CD14-positive monocyte (primary cell): ENCODE results near the gene PPP2R3B. TPM values are rescaled to one million over a fixed set of nuclear protein-coding genes. Genes with fewer than 3 reads are reported as not detected.

Experiments used
- DNase-seq, 3 donors: peaks; one replicate each; pipeline ENCODE4 v3.0.0-alpha.2; 2011 to 2022
- H2AFZ ChIP-seq: 2 replicates; pipeline ENCODE4 v1.6.0; 2012; ENCODE audit warnings: mild to moderate bottlenecking, low read depth, low read length, inconsistent platforms; ENCODE audit not compliant: insufficient read depth, poor library complexity, severe bottlenecking
- H3K27ac ChIP-seq, 2 donors: 1 replicate in 1 of 2; 2 replicates in 1 of 2; pipeline ENCODE4 v1.5.1; 2012 to 2013; ENCODE audit warnings: low read length in 2 of 2, control low read depth in 1 of 2, inconsistent platforms in 1 of 2, low read depth in 1 of 2, mild to moderate bottlenecking in 1 of 2
- H3K27me3 ChIP-seq, 2 donors: one replicate each; pipeline versions ENCODE4 v1.6.0 to v1.6.1; 2011 to 2013; ENCODE audit warnings: low read length in 2 of 2; ENCODE audit not compliant: control insufficient read depth in 2 of 2, insufficient read depth in 2 of 2
- H3K36me3 ChIP-seq, 2 donors: replicated peaks in 1 of 2; 1 replicate in 1 of 2; 2 replicates in 1 of 2; pipeline versions ENCODE4 v1.5.1 to v1.6.1; 2012 to 2013; ENCODE audit warnings: low read length in 2 of 2, control low read depth in 1 of 2, inconsistent platforms in 1 of 2, mild to moderate bottlenecking in 1 of 2; ENCODE audit not compliant: insufficient read depth in 2 of 2, control insufficient read depth in 1 of 2
- H3K4me1 ChIP-seq, 2 donors: 1 replicate in 1 of 2; 2 replicates in 1 of 2; pipeline versions ENCODE4 v1.5.1 to v1.6.1; 2012 to 2013; ENCODE audit warnings: low read length in 2 of 2, control low read depth in 1 of 2, inconsistent platforms in 1 of 2, mild to moderate bottlenecking in 1 of 2, moderate library complexity in 1 of 2; ENCODE audit not compliant: insufficient read depth in 2 of 2, control insufficient read depth in 1 of 2
- H3K4me2 ChIP-seq: replicated peaks from 2 replicates; pipeline ENCODE3; 2012; ENCODE audit warnings: low read length, moderate library complexity, mild to moderate bottlenecking; ENCODE audit not compliant: poor library complexity, severe bottlenecking; ENCODE audit errors: extremely low read depth
- H3K4me3 ChIP-seq, 3 experiments: fragments of 200-600 bp in 1 of 3; sonication (generic) in 1 of 3; replicated peaks in 1 of 3; 1 replicate in 2 of 3; 2 replicates in 1 of 3; pipeline ENCODE4 v1.5.1; 2011 to 2013; ENCODE audit warnings: low read length in 3 of 3, mild to moderate bottlenecking in 3 of 3, control low read depth in 2 of 3, low read depth in 2 of 3, inconsistent platforms in 1 of 3, moderate library complexity in 1 of 3
- H3K79me2 ChIP-seq: 2 replicates; pipeline ENCODE4 v1.6.0; 2012; ENCODE audit warnings: mild to moderate bottlenecking, control low read depth, inconsistent platforms, low read length, moderate library complexity; ENCODE audit not compliant: insufficient read depth
- H3K9ac ChIP-seq: 2 replicates; pipeline ENCODE4 v1.6.0; 2017; ENCODE audit warnings: low read length, mild to moderate bottlenecking; ENCODE audit not compliant: insufficient read depth, poor library complexity, severe bottlenecking
- H3K9me3 ChIP-seq, 2 donors: replicated peaks in 1 of 2; 1 replicate in 1 of 2; 2 replicates in 1 of 2; pipeline versions ENCODE4 v1.5.1 to v1.6.1; 2012 to 2013; ENCODE audit warnings: low read length in 2 of 2, control low read depth in 1 of 2; ENCODE audit not compliant: control insufficient read depth in 1 of 2, insufficient read depth in 1 of 2
- H4K20me1 ChIP-seq: 2 replicates; pipeline ENCODE4 v1.6.0; 2012; ENCODE audit warnings: mild to moderate bottlenecking, low read length, control low read depth, moderate library complexity; ENCODE audit not compliant: insufficient read depth
- H3K27ac Mint-ChIP-seq, 7 donors: one replicate each; pipeline ENCODE4 v1.8.0; 2020; ENCODE audit warnings: mild to moderate bottlenecking in 7 of 7, mixed read lengths in 7 of 7, moderate library complexity in 6 of 7, inconsistent platforms in 2 of 7
- H3K27me3 Mint-ChIP-seq, 3 donors: one replicate each; pipeline ENCODE4 v1.8.0; 2021 to 2022; ENCODE audit warnings: low read depth in 3 of 3, mild to moderate bottlenecking in 3 of 3, mixed read lengths in 3 of 3, moderate library complexity in 3 of 3, inconsistent platforms in 1 of 3
- H3K36me3 Mint-ChIP-seq, 2 donors: one replicate each; pipeline ENCODE4 v1.8.0; 2020; ENCODE audit warnings: mixed read lengths in 2 of 2, inconsistent platforms in 1 of 2, mild to moderate bottlenecking in 1 of 2
- H3K4me1 Mint-ChIP-seq: one replicate; pipeline ENCODE4 v1.8.0; 2020; ENCODE audit warnings: mild to moderate bottlenecking, mixed read lengths
- H3K4me3 Mint-ChIP-seq, 2 donors: one replicate each; pipeline ENCODE4 v1.8.0; 2020; ENCODE audit warnings: mild to moderate bottlenecking in 2 of 2, mixed read lengths in 2 of 2, moderate library complexity in 1 of 2
- H3K9me3 Mint-ChIP-seq, 7 donors: one replicate each; pipeline ENCODE4 v1.8.0; 2020 to 2022; ENCODE audit warnings: mixed read lengths in 7 of 7, mild to moderate bottlenecking in 6 of 7, moderate library complexity in 6 of 7, inconsistent platforms in 2 of 7
- WGBS: methylation state at CpG from one replicate; pipeline ENCODE4 v1.1.5; 2013; ENCODE audit warnings: missing lambda C conversion rate; ENCODE audit not compliant: insufficient coverage; 5-methylcytosine and 5-hydroxymethylcytosine counted together
- intact Hi-C, 2 donors: fragments of 100-400 bp; cut with micrococcal nuclease; formaldehyde crosslinking; loops; one replicate each; pipeline versions ENCODE4 v1.15.0 to v1.15.1; 2023
- polyA plus RNA-seq, 3 donors: library from polyadenylated mRNA; depleted of rRNA in 1 of 3; unstranded in 2 of 3; stranded (reverse) in 1 of 3; fragments of 300-500 nt in 2 of 3; fragments of >200 nt in 1 of 3; fragmentation: Illumina TruSeq in 2 of 3; gene quantifications; 1 replicate in 2 of 3; 2 replicates in 1 of 3; pipeline ENCODE4 v1.2.3, GENCODE V29; 2012 to 2021
- TF ChIP-seq, protein P1 (sequence below): fragments of 200-600 bp; IDR thresholded peaks from one replicate; pipeline ENCODE4 v1.8.0; 2022; ENCODE audit warnings: antibody characterized with exemption, mild to moderate bottlenecking

PPP2R3B gene
- polyA plus RNA-seq, 3 donors, result 2.1 to 9.0 (median 2.3) TPM

DNA sequence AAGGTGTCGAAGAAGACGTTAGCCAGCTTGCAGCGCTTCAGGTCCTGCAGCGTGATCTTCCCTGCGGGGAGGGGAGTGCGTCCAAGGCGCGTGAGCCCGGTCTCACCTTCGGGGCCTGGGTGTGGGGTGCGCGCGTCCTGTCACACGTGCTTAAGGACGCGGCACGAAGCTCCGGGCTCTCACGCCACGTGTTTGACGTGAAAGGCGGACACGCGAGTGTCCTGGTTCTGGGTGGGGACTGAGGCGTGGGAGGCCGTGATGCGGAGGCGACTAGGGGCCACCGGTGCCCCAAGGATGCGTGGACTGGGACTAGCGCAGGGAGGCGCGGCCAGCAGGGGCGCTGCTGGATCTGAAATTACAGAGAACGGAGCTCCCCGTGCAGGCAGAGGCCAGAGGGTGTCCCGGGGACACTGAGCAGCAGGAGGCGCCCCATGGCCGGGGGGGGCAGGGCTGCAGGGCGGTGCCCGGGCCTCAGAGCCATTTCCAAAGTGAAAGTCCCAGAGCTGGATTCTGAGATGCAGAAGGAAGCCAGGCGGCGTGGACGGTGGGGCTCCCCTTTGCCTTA lies 47.8 kb downstream of the PPP2R3B start:
- no peaks in the 10 kb centered on the region for H3K4me1 Mint-ChIP-seq
- Histone ChIP-seq H3K9me3 (peaks cover 33 to 72% of the 10 kb centered on the region in 2 donors), H3K4me3 (no peak overlapping the region), H3K4me1 (no peaks in the 10 kb centered on the region), H3K27ac (no peak overlapping the region), H3K79me2 (no peaks in the 10 kb centered on the region), H2AFZ (no peak overlapping the region), H3K36me3 (peaks cover 6 to 26% of the 10 kb centered on the region in 2 donors), H3K9ac (no peak overlapping the region), H4K20me1 (no peaks in the 10 kb centered on the region), H3K27me3 (no peaks in the 10 kb centered on the region), H3K4me2 (no peak overlapping the region)
- DNase-seq, result no peak
- 97% methylated on average over 39 of the region's 44 CpGs for WGBS
- H3K36me3 Mint-ChIP-seq, result peaks cover 34 to 56% of the 10 kb centered on the region in 2 donors
- peaks cover 0 to 6% (median 0%) of the 10 kb centered on the region in 3 donors for H3K27me3 Mint-ChIP-seq
- intact Hi-C loops, result no loop called here
- H3K9me3 Mint-ChIP-seq, result peaks cover 29 to 64% (median 44%) of the 10 kb centered on the region in 7 donors
- H3K4me3 Mint-ChIP-seq, result no peak overlapping the region
- H3K27ac Mint-ChIP-seq, result no peak overlapping the region
- TF ChIP-seq, protein P1, sequence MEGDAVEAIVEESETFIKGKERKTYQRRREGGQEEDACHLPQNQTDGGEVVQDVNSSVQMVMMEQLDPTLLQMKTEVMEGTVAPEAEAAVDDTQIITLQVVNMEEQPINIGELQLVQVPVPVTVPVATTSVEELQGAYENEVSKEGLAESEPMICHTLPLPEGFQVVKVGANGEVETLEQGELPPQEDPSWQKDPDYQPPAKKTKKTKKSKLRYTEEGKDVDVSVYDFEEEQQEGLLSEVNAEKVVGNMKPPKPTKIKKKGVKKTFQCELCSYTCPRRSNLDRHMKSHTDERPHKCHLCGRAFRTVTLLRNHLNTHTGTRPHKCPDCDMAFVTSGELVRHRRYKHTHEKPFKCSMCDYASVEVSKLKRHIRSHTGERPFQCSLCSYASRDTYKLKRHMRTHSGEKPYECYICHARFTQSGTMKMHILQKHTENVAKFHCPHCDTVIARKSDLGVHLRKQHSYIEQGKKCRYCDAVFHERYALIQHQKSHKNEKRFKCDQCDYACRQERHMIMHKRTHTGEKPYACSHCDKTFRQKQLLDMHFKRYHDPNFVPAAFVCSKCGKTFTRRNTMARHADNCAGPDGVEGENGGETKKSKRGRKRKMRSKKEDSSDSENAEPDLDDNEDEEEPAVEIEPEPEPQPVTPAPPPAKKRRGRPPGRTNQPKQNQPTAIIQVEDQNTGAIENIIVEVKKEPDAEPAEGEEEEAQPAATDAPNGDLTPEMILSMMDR, result no peak

DNA sequence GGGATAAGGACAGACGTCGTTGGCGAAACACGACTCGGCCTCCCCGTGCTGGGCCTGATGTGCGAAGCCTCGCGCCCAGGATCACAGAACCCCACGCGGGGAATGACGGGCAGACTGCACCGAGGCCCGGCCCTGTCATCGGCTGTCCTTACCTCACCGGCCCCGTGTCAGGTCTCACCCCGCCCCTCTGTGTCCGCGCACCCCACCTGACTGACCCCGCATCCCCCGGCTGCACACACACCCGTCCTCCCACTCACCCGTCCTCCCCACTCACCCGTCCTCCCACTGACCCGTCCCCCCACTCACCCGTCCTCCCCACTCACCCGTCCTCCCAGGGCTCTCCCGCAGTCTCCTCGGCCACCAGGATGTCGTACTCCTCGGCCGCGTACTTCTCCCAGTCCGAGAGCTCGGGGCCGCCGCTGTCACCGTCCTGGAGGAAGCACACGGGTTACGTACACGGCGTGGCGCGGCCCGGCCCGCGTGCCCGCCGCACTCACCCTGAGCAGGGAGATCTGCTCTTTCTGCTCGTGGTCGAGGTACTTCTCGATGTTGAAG lies 48.3 kb downstream of the PPP2R3B start:
- Histone ChIP-seq H3K27me3 (no peaks in the 10 kb centered on the region), H3K4me3 (no peak overlapping the region), H3K9me3 (peaks cover 33 to 67% of the 10 kb centered on the region in 2 donors), H2AFZ (no peak overlapping the region), H3K27ac (no peak overlapping the region), H3K4me1 (no peaks in the 10 kb centered on the region), H3K79me2 (no peaks in the 10 kb centered on the region), H3K36me3 (peaks cover 6 to 26% of the 10 kb centered on the region in 2 donors), H3K9ac (no peak overlapping the region), H3K4me2 (no peak overlapping the region), H4K20me1 (no peaks in the 10 kb centered on the region)
- Mint-ChIP-seq H3K27ac (no peak overlapping the region), H3K4me3 (no peak overlapping the region), H3K27me3 (peaks cover 0 to 6% (median 0%) of the 10 kb centered on the region in 3 donors), H3K4me1 (no peaks in the 10 kb centered on the region), H3K9me3 (peaks cover 29 to 60% (median 44%) of the 10 kb centered on the region in 7 donors), H3K36me3 (peaks cover 34 to 57% of the 10 kb centered on the region in 2 donors)
- DNase-seq, result no peak
- 92% methylated on average over 49 of the region's 53 CpGs for WGBS
- TF ChIP-seq, protein P1, result no peak
- intact Hi-C loops, result no loop called here
